Measurements from ENCODE around the gene GLRX5.
A peak's percentile ranks its signal among the peaks of the same experiment; 100 is the strongest.

GLRX5 gene

DNA sequence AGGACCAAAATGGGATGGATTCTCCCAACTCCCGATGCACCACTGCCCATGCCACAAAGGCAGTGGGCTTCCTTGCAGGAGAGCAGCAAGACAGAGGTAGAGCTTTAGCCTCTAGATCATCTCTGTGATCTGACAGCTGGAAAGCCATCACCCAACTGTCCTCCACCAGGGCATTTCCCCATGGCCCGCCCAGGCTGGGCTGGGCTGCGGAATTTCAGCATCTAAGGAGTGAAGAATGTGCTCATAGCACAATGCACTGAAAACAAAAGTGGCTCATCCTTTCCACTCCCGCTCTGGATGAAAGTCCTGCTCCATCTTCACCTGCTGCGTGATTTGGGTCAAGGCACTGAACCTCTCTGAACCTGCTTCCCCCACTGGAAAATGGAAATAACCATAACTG is 24.0 kb upstream of the GLRX5 start:
- H3K4me3 ChIP-seq (ENCODE audit: low read depth, low read length), result no peak overlapping the region
- DNase-seq (ENCODE audit: low read depth, low spot score), result no peak
- TF ChIP-seq, protein P1, sequence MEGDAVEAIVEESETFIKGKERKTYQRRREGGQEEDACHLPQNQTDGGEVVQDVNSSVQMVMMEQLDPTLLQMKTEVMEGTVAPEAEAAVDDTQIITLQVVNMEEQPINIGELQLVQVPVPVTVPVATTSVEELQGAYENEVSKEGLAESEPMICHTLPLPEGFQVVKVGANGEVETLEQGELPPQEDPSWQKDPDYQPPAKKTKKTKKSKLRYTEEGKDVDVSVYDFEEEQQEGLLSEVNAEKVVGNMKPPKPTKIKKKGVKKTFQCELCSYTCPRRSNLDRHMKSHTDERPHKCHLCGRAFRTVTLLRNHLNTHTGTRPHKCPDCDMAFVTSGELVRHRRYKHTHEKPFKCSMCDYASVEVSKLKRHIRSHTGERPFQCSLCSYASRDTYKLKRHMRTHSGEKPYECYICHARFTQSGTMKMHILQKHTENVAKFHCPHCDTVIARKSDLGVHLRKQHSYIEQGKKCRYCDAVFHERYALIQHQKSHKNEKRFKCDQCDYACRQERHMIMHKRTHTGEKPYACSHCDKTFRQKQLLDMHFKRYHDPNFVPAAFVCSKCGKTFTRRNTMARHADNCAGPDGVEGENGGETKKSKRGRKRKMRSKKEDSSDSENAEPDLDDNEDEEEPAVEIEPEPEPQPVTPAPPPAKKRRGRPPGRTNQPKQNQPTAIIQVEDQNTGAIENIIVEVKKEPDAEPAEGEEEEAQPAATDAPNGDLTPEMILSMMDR (IDR thresholded peaks at IDR 0.05; ENCODE audit: low read depth, low read length), result no peak
- in situ Hi-C loops (cut with HindIII; ENCODE audit: low sequenced_read_pairs), result no loop called here

DNA sequence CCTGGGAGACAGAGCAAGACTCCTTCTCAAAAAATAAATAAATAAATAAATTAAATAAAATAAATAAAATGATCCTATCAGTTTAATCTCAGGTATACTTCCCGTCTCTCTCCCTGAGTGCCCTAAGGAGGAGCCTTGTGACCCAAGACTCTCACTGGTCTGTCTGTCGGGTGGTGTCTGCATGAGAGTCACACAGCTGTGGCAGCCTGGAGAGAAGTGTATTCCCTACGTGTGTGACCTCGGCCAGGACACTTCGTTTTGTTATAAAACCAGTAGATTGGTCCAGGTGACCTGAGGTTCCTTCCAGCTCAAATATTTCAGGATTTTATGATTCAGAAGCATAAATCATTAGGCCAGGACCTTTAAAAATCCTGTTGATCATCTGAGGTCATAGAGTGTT is 23.2 kb upstream of the GLRX5 start:
- in situ Hi-C loops (cut with HindIII; ENCODE audit: low sequenced_read_pairs), result no loop called here
- TF ChIP-seq, protein P1 (IDR thresholded peaks at IDR 0.05; ENCODE audit: low read depth, low read length), result no peak
- no peak for DNase-seq (ENCODE audit: low read depth, low spot score)
- no peak overlapping the region for H3K4me3 ChIP-seq (ENCODE audit: low read depth, low read length)

DNA sequence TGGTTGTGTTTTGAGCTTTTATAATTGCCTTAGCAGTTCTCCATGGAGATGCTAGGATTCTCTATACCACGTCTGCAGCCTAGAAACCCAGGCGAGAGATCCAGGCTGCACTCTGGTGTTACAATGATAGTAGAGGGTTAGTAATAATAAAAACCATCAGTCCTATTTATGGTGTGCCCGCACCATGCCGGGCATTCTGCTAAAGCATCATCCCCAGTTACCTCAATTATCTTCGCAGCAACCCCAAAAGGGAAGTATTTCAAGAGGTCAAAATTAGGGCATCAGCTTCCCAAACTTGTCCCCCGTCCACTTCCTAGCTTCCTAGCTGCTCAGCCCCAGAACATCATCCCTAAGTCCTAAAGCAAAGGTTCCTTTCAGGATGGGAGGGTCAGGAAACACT is 21.6 kb upstream of the GLRX5 start:
- no peak for DNase-seq (ENCODE audit: low read depth, low spot score)
- TF ChIP-seq, protein P1 (IDR thresholded peaks at IDR 0.05; ENCODE audit: low read depth, low read length), result no peak
- in situ Hi-C loops (cut with HindIII; ENCODE audit: low sequenced_read_pairs), result no loop called here
- H3K4me3 ChIP-seq (ENCODE audit: low read depth, low read length), result no peak overlapping the region

DNA sequence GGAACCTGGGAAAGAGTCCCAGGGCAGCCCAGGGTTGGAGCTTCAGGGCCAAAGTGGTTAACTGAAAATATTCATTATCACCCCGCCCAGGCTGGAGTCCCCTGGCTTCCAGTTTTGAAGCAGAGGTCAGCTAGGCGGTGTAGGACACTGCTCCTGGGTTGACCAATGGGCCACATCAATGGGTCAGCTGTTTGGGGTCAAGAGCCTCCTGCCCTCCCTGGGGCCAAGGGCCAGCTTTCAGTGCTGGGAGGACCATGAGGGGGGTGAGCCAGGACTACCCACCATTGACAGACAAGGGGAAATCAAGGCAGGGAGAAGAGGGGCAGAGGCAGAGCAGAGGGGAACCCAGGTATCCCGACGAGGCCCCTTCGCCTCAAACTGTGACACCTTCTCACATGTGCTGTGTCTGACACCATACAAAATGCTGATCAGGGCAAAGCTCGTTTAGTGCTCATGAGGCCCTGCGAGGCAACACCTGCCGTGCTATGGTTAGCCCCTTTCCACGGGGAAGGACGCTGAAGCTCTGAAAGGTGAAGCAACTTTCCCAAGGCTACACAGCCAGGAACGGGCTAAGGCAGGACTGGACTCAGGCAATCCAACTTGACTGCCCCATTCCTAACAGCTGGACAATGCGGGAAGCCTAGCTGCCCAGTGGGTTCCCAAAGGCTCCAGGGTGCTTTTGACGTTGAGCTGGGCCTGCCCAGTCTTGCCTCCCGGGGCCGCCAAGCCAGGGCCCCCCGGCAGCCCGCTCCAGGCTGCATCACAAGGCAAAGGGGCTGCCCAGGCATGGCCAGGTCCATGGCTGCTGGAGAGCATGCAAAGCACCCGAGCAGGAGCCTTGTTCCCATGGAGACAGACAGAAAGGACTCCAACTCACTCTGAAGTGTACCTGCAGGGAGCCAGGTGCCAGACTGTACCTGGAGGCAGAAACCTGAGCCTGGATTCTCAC is 20.4 kb upstream of the GLRX5 start:
- in situ Hi-C loops (cut with HindIII; ENCODE audit: low sequenced_read_pairs), result no loop called here
- DNase-seq (ENCODE audit: low read depth, low spot score), result no peak
- TF ChIP-seq, protein P1 (IDR thresholded peaks at IDR 0.05; ENCODE audit: low read depth, low read length), result no peak
- no peak overlapping the region for H3K4me3 ChIP-seq (ENCODE audit: low read depth, low read length)

DNA sequence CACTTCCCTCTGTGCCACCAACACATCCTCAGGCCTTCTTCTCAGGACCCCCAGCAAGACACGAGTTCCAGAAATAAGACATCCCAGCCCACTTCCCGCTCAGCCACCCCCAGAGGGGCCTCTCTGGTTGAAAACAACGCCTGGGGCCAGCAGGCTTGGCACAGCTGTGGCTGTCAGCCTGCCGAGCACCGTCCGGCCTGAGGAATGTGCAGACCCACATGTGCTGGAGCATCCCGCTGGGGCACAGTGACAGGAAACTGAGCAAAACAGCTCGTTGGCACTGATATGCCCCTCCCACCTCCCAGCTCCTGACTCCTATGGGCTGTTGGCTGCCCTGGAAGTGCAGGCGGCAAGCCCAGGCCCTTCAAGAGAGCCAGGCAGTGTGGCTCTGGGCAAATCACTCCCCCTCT is 19.8 kb upstream of the GLRX5 start:
- peak overlapping the region; percentile 49 for H3K4me3 ChIP-seq (ENCODE audit: low read depth, low read length)
- in situ Hi-C loops (cut with HindIII; ENCODE audit: low sequenced_read_pairs), result no loop called here
- TF ChIP-seq, protein P1 (IDR thresholded peaks at IDR 0.05; ENCODE audit: low read depth, low read length), result no peak
- DNase-seq (ENCODE audit: low read depth, low spot score), result peak; percentile 48

DNA sequence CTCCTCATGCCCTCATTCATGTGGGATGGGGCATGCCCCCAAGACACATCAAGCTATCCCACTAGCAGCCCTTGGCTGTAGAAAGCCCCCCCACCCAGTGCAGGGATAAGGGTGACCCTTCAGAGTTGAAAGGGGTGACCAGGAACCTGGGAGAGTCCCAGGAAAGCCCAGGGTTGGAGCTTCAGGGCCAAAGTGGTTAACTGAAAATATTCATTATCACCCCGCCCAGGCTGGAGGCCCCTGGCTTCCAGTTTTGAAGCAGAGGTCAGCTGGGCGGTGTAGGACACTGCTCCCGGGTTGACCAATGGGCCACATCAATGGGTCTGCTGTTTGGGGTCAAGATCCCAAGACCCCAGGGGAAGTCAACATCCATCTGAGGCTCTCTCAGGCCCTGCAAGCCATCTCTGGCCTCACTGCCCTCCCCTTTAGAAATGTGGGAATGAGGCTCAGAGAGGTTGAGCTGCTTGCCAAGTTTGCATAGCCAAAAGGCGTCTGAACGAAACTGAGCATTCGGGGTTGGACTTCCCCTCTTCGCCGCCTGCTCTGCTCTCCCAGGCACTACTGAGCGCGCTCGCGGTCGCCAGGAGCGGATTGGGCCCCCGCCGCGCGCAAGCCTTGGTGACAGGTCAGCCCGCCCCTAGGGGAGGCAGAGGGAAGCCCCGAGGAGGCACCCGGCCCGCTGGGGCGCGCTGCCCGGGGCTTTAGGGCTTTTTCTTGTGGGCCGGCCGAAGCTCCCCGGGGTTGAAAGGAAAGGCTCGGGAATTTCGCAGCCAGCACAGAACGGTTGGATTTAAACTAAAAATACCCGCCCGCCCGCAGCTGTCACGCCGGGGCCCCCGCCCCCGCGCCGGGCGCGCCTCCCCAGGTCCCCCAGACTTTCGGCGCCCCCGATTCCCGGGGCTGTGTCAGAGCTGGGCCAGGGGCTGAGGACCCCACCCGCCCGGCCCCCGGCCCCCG is 19.0 kb upstream of the GLRX5 start:
- DNase-seq (ENCODE audit: low read depth, low spot score), result no peak
- in situ Hi-C loops (cut with HindIII; ENCODE audit: low sequenced_read_pairs), result no loop called here
- TF ChIP-seq, protein P1 (IDR thresholded peaks at IDR 0.05; ENCODE audit: low read depth, low read length), result peak; percentile 35
- H3K4me3 ChIP-seq (ENCODE audit: low read depth, low read length), result peak overlapping the region; percentile 49

Data from astrocyte of the spinal cord (primary cell).